GM08714 (cell line): ENCODE measurements around the gene ASB9.
"Not testable (repeated sequence)": the region's sequence is repeated elsewhere in the genome, so short reads cannot be mapped to it uniquely, and the experiment has no call there.

Source experiments
- H3K4me3 ChIP-seq: fragments of 200-500 bp; sonication (Bioruptor generic); 2 replicates; pipeline ENCODE4 v1.5.1; 2014; ENCODE audit warnings: mild to moderate bottlenecking, low read length, inconsistent platforms
- ZNF274 ChIP-seq: IDR thresholded peaks from 2 replicates; pipeline ENCODE4 v1.6.1; 2012; ENCODE audit warnings: mild to moderate bottlenecking, low read depth, low read length

ASB9 gene

DNA sequence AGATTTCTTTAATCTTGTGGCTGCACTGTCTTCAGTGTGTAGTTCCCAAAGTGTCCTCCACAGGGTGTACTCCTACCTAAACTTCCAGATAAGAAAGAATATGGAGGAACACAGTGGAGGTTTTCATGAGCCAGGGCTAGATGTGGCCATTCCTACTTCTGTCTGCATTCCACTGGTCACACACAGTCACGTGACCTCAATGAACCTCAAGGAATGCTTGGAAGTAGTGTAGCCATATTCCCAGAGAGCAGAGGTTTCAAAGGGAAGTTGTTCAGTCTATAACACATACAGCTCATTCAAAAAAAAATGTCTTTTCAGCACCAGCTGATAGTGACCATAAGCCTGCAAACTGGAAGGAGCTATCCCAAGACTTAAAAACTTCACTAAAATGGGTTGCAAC lies 53.6 kb downstream of the ASB9 start:
- no peak overlapping the region for H3K4me3 ChIP-seq
- TF ChIP-seq ZNF274: no peak

DNA sequence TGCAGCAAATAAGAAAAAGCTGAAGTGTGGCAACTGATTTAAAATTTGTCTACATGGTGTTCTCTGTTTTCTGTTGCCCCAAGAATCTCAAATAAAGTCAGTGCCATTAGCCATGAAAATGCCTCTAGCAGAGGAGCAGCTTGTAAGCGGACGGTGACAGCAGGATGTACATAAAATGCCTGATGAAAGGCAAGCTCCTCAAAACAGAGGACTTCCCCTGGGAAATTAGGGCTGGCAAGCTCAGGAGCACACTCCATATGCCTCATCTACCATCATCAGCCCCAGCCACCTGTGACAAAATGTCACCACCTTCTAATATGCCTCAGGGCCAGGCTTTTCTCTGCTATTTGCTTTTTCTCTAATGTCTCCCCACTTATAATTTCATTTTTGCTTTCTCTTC lies 54.5 kb downstream of the ASB9 start:
- no peak overlapping the region for H3K4me3 ChIP-seq
- TF ChIP-seq ZNF274: no peak

DNA sequence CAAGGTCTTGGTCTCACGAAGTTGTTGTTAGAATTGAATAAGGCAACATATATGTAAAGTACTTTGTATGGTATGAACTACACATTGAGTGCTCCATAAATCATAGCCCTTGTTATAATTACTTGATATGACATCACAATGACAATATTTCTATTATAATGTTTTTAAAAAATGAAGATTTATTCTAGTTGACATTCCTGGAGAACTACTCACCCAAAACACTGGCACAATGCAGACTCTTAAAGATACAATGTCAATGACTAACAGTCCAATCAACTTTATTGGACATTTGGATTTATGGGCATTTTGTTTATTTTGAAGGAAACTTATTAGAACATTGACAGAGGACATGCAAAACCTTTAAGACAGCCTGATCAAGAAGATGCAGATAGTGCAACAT lies 55.3 kb downstream of the ASB9 start:
- no peak for TF ChIP-seq ZNF274
- H3K4me3 ChIP-seq: no peak overlapping the region

DNA sequence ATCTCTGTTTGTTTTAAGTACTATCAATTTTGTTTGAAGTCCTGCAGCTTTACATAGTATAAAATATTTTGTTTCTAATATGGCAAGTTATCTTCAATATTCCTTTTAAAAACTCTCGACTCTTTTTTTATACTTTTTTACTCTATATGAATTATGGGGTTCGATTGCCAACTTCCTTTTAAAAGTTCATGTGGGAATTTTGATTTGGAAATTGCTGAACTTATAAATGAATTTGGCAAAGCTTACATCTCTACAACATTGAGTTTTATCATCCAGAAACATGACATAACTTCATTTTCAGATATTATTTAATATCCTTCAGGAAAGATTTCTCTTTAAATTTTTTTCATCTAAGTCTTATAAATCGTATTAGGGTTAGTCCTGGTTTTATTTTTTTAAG lies 60.8 kb downstream of the ASB9 start:
- TF ChIP-seq ZNF274: no peak
- no peak overlapping the region for H3K4me3 ChIP-seq

DNA sequence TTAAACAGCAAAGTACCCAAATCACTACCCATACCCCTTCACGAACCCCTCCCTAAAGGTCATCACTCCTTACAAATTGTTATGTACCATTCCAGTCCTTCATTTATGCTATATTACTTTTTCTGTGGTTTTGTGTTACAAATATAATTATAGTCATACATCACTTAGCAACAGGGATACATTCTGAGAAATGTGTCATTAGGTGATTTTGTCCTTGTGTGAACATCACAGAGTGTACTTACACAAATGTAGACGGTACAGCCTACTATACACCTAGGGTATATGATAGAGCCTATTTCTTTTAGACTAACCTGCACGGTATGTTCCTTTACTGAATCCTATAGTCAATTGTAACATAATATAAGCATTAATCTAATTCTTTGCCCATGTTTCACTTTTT lies 61.9 kb downstream of the ASB9 start:
- H3K4me3 ChIP-seq: no peak overlapping the region
- TF ChIP-seq ZNF274: no peak

DNA sequence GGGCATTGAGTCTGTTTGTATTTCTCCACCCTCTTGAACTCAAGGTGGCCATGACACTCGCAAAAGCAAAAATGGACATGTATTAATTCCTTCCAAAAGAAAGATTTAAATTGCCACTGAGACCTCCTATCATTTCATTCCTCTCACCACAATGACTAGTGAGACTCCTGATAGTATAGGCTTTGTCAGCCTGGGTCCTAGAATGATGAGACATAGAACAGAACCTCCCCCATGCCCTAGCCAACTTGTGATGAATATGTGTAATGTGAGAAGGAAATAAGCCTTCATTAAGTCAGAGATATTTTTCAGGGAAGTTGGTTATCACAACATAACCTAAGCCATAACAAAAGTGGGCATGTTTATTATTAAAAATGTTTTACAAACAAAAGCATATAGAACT lies 62.5 kb downstream of the ASB9 start:
- no peak for TF ChIP-seq ZNF274

DNA sequence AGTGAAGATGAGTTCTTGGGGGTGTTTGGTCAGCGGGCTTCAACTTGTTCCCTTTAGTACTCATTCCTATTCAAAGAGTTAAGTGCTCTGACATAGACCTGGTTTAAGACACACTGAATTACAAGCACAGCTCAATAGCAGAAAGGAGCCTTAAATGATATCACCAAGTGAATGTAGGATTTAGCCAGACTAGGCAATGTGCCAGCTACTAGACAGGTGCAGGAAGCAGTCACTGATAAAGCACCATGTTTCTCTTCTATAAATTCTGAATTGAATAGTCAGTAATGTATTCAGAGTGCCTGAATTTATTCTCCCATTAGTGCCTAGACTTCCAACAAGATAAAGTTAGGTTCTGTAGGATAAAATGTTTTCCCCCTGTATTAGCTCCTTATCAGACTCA lies 63.6 kb downstream of the ASB9 start:
- H3K4me3 ChIP-seq: no peak overlapping the region
- TF ChIP-seq ZNF274: no peak

More for the DNA sequence above, 62.5 kb downstream of the ASB9 start:
- H3K4me3 ChIP-seq: no peak overlapping the region

DNA sequence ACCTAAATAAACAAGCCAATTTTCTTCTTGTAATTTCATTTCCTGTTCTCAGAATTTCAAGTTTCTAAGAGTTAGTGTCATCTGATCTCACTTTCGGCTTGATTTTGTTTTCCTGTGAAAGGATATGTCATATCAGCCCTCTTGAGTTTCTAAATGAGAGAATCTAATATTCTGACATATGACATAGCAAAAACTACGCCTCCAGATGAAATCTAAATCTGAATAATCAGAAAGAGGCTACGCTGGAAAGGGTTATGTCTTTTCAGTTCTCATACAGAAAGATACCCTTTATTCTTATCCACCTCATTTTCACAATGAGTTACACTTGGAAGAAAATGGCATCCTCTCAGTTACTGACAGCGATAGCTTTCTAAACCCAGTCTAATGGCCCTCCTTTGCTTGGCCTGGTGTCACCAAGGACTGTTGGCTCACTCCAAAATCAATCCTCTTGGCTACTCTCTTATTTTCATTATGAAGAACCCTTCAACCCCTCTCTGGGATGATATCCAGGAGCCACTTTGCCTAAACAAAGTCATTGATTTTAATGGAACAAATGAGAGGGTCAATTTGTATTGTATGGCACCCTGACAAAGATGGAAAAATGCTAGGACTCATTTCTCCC lies 65.6 kb downstream of the ASB9 start:
- H3K4me3 ChIP-seq: no peak overlapping the region
- no peak for TF ChIP-seq ZNF274

DNA sequence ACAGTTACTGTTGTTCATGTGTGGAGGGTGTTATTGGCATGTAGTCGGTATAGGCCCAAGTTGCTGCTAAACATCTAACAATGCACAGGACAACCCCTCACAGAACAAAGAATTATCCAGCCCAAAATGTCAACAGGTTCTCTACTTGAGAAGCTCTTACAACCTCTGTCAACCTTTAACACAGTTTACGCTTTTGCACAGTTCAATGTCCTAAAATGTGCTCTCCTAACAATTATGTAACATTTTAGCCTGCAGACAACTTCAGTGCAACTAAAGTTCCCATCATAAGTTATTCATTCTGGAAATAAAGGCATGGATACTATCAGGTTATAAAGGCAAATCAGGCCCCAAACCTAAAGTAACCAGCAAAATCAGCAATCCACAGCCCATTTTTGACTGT lies 66.2 kb downstream of the ASB9 start:
- TF ChIP-seq ZNF274: no peak
- H3K4me3 ChIP-seq: no peak overlapping the region

DNA sequence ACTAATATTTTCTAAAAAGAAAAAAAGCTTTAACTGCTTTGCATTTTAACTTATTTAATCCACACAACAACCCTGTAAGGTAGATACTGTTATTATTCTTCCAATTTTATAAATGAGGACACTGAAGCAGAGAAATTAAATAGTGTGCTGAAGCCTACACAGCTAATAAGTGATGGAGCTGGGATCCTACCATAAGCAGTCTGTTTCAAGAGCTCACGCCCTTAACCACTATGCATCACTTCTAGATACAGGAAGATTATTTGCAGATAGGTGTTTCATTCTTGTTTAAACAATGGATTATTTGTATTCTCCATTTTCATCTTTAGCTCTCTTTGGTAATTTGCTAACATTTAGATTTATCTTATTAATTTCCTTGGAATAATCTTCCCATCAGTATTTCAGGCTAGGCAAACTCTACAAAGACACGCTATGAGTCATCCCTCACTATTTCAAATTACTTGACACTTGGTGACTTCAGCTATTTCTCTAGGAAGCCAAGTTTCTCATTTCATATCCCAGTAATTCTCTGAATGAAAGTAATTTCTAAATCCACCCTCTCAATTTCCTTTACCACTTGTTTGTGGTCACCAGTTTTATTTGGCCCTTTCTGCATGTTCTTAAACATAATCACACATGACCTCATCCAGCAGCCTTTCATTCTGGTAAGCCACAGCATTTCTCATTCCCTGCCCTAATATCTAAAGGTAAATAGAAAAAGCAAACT lies 67.3 kb downstream of the ASB9 start:
- H3K4me3 ChIP-seq: no peak overlapping the region
- TF ChIP-seq ZNF274: no peak

DNA sequence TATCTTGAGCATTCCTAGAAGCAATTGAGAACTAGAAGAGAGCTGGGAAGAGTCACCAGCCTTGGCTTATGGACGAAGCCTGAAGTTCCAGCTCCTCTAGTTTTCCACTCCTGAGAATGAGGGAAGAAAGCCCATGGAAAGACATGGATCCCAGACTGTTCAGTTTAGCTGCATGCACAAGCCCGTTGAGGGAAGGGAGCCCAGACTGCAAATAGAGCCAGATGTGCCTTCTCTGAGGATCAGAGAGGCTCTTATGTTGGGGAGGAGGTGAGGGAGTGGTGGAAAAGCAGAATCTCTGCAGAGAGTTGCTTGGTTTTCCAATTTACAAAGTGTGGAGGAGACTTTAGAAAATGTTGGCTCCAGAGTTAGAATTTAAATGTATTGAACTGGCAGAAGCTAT lies 69.0 kb downstream of the ASB9 start:
- no peak for TF ChIP-seq ZNF274
- H3K4me3 ChIP-seq: no peak overlapping the region

DNA sequence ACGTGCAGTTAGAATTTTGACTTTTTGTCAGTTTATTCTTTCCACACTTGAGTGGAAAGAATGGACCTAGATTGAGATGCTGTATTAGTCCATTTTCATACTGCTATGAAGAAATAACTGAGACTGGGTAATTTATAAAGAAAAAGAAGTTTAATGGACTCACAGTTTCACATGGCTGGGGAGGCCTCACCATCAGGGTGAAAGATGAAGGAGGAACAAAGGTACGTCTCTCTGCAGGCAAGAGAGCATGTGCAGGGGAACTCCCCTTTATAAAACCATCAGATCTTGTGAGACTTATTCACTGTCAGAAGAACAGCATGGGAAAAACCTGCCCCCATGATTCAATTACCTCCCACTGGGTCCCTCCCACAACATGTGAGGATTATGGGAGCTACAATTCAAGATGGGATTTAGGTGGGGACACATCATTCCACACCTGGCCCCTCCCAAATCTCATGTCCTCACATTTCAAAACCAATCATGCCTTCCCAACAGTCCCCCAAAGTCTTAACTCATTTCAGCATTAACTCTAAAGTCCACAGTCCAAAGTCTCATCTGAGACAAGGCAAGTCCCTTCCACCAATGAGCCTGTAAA lies 71.2 kb downstream of the ASB9 start:
- H3K4me3 ChIP-seq: not testable (repeated sequence)

DNA sequence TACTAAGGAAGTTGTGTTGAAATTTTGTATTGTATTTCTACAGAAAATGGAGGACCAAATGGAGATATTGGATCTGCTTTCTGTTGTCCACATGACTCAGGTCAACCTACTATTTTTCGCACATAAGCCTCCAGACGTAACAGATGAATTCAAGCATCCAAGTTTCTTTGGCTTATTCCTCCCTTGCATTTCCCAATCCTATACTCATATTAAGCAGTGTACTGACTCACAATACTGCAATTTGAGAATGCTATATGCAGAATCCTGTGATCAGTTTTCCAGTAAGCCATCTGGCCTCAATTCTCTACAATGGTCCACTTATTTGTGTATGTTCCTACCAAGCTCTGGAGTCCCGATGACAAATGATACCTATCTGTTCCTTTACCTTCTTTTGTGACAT lies 75.7 kb downstream of the ASB9 start:
- no peak for TF ChIP-seq ZNF274
- H3K4me3 ChIP-seq: no peak overlapping the region
